GM10248 (cell line): ENCODE measurements around the gene CLASRP.

Experiments used
- CTCF ChIA-PET: fragments of 300-600 bp; sonication (Branson Sonifier 250); formaldehyde crosslinking; extraction: SDS; loops from one replicate; lab custom pipeline; 2021; ENCODE audit warnings: antibody characterized with exemption; lab: Yijun Ruan, JAX
- POLR2A ChIA-PET: fragments of 350-650 bp; sonication (Branson Sonifier 250); formaldehyde crosslinking; extraction: SDS; loops from one replicate; lab custom pipeline; 2020; ENCODE audit warnings: antibody characterized with exemption; lab: Yijun Ruan, JAX
- DNase-seq: peaks from one replicate; pipeline ENCODE4 v3.0.0; 2012; ENCODE audit errors: extremely low spot score
- CTCF ChIP-seq: IDR thresholded peaks from 2 replicates; pipeline ENCODE4 v1.5.1; 2012; ENCODE audit warnings: mild to moderate bottlenecking, low read depth; ENCODE audit errors: extremely low read depth, missing control alignments, control extremely low read depth

Gene CLASRP

GRCh38 chr19:45076029-45076850 lies 37.4 kb downstream of the CLASRP start, which contains the start of gene ZNF296:
Gene ZNF296, minus strand, starts transcription at chr19:45076478. Its CDS starts 105 bp downstream, at chr19:45076373.
- DNase-seq: peak; percentile 90
- TF ChIP-seq CTCF: no peak
- CTCF ChIA-PET: interaction anchor here (1.6 to 5.9 kb wide), 3 partner anchors 13 to 17 kb away, joined by 3 to 48 read pairs (median 4); partner anchors contain the start of gene PPP1R37
- POLR2A ChIA-PET: no interaction called here

- ChIA-PET POLR2A (no interaction called here), CTCF (interaction anchor here (1.6 to 5.9 kb wide), 2 partner anchors 12 to 17 kb away, joined by 3 to 48 read pairs; no protein-coding TSS in a partner anchor)
- no peak for TF ChIP-seq CTCF
- no peak for DNase-seq
Measured at GRCh38 chr19:45076851-45077730, 38.2 kb downstream of the CLASRP start.

GRCh38 chr19:45078390-45079062 lies 39.7 kb downstream of the CLASRP start:
- POLR2A ChIA-PET: interaction anchor here (0.6 to 1.9 kb wide), 2 partner anchors 14 to 1473 kb away, joined by 3 to 8 read pairs; partner anchors contain the start of gene PPP1R37
- CTCF ChIA-PET: interaction anchor here (0.9 to 2.0 kb wide), 3 partner anchors 13 to 125 kb away, joined by 3 to 11 read pairs (median 4); partner anchors contain the start of gene PPP1R37
- DNase-seq: no peak
- TF ChIP-seq CTCF: no peak

GRCh38 chr19:45079063-45079910 lies 40.4 kb downstream of the CLASRP start, which contains the start of gene GEMIN7:
Gene GEMIN7, plus strand, starts transcription at chr19:45079260. Its CDS starts 10,855 bp downstream, at chr19:45090115.
- peak; percentile 82 for DNase-seq
- peak; percentile 7 for TF ChIP-seq CTCF
- CTCF ChIA-PET: interaction anchor here (0.9 to 2.0 kb wide), 6 partner anchors 10 to 126 kb away, joined by 3 to 11 read pairs (median 4); partner anchors contain the start of gene PPP1R37
- POLR2A ChIA-PET: interaction anchor here (0.6 to 1.9 kb wide), 2 partner anchors 13 to 30 kb away, joined by 5 to 8 read pairs; partner anchors contain the start of gene PPP1R37

- DNase-seq: no peak
- TF ChIP-seq CTCF: no peak
- ChIA-PET POLR2A (interaction anchor here (0.6 to 1.9 kb wide), 2 partner anchors 13 to 31 kb away, joined by 5 to 8 read pairs; partner anchors contain the start of gene PPP1R37), CTCF (interaction anchor here (1.0 to 2.0 kb wide), 4 partner anchors 10 to 20 kb away, joined by 3 to 11 read pairs (median 4); partner anchors contain the start of gene PPP1R37)
Measured at GRCh38 chr19:45079911-45080370, 41.1 kb downstream of the CLASRP start.
